GM18508 (cell line): ENCODE data around the gene SRMS.

ENCODE experiments used
- ATAC-seq: cut with Tn5 transposase; IDR thresholded peaks from one replicate; pipeline ENCODE4 v1.9.1; 2021; ENCODE audit warnings: moderate number of reproducible peaks; ENCODE audit not compliant: insufficient read depth, unreplicated experiment

Gene SRMS

GRCh38 chr20:63495167-63495720 is 52.3 kb downstream of the SRMS start:
- no peak for ATAC-seq

GRCh38 chr20:63494420-63495166 is 53.0 kb downstream of the SRMS start:
- no peak for ATAC-seq

- ATAC-seq: no peak
Observed at GRCh38 chr20:63494084-63494419, 53.5 kb downstream of the SRMS start.

- ATAC-seq: no peak
Observed at GRCh38 chr20:63493563-63494020, 54.0 kb downstream of the SRMS start.

GRCh38 chr20:63492982-63493381 is 54.6 kb downstream of the SRMS start:
- no peak for ATAC-seq

GRCh38 chr20:63492518-63492917 is 55.0 kb downstream of the SRMS start:
- ATAC-seq: no peak

GRCh38 chr20:63491635-63492230 is 55.8 kb downstream of the SRMS start:
- no peak for ATAC-seq

GRCh38 chr20:63491078-63491477 is 56.5 kb downstream of the SRMS start:
- no peak for ATAC-seq
